GM21619 (cell line): ENCODE results near the gene SLC66A2.

ENCODE experiments used
- ATAC-seq: cut with Tn5 transposase; IDR thresholded peaks from one replicate; pipeline ENCODE4 v1.9.1; 2021; ENCODE audit not compliant: unreplicated experiment

Gene SLC66A2

GRCh38 chr18:79938196-79938595, 13.3 kb downstream of the SLC66A2 start:
- ATAC-seq, result no peak

GRCh38 chr18:79937103-79937860, 14.2 kb downstream of the SLC66A2 start:
- ATAC-seq, result no peak

GRCh38 chr18:79936641-79937040, 14.8 kb downstream of the SLC66A2 start:
- ATAC-seq, result no peak

GRCh38 chr18:79935925-79936324, 15.5 kb downstream of the SLC66A2 start:
- ATAC-seq, result no peak

GRCh38 chr18:79935499-79935898, 16.0 kb downstream of the SLC66A2 start:
- no peak for ATAC-seq

GRCh38 chr18:79935098-79935480, 16.4 kb downstream of the SLC66A2 start:
- no peak for ATAC-seq

- ATAC-seq, result no peak
Observed at GRCh38 chr18:79934311-79935097, 16.9 kb downstream of the SLC66A2 start.

GRCh38 chr18:79933765-79934164, 17.7 kb downstream of the SLC66A2 start:
- no peak for ATAC-seq

- no peak for ATAC-seq
Observed at GRCh38 chr18:79932907-79933306, 18.5 kb downstream of the SLC66A2 start.

GRCh38 chr18:79931475-79931874, 20.0 kb downstream of the SLC66A2 start:
- ATAC-seq, result no peak

GRCh38 chr18:79930020-79930642, 21.3 kb downstream of the SLC66A2 start:
- ATAC-seq, result no peak

GRCh38 chr18:79928563-79928960, 22.9 kb downstream of the SLC66A2 start:
- ATAC-seq, result no peak

GRCh38 chr18:79927607-79928562, 23.6 kb downstream of the SLC66A2 start:
- no peak for ATAC-seq

- no peak for ATAC-seq
Observed at GRCh38 chr18:79926715-79927606, 24.5 kb downstream of the SLC66A2 start.

GRCh38 chr18:79926306-79926705, 25.1 kb downstream of the SLC66A2 start:
- ATAC-seq, result no peak

GRCh38 chr18:79924814-79925731, 26.4 kb downstream of the SLC66A2 start:
- ATAC-seq, result no peak

- no peak for ATAC-seq
Observed at GRCh38 chr18:79923896-79924585, 27.4 kb downstream of the SLC66A2 start.

GRCh38 chr18:79922971-79923411, 28.5 kb downstream of the SLC66A2 start:
- no peak for ATAC-seq
